H1 (cell line): ENCODE results near the gene OSR1. TPM values are rescaled to one million over a fixed set of nuclear protein-coding genes. Genes with fewer than 3 reads are reported as not detected.

ENCODE experiments used
- CTCF ChIA-PET: fragments of 300-600 bp; sonication (Branson Sonifier 250); formaldehyde crosslinking; loops from one replicate; lab custom pipeline; 2021; ENCODE audit not compliant: partially characterized antibody; lab: Charles Lee
- POLR2A ChIA-PET: fragments of 300-600 bp; sonication (Branson Sonifier 250); formaldehyde crosslinking; loops from one replicate; lab custom pipeline; 2021; ENCODE audit warnings: inconsistent platforms; ENCODE audit not compliant: partially characterized antibody; lab: Charles Lee
- DNase-seq, 2 experiments: peaks; one replicate each; pipeline versions ENCODE4 v3.0.0 to v3.0.0-alpha.2; 2010 to 2022; ENCODE audit warnings: low spot score in 2 of 2, low read depth in 1 of 2, mixed read lengths in 1 of 2
- FAIRE-seq: peaks from 2 replicates; lab custom pipeline; 2011; peaks lifted over from hg19 to GRCh38; lab: Jason Lieb, UNC
- H2AFZ ChIP-seq: 2 replicates; pipeline ENCODE4 v1.8.1; 2012; ENCODE audit warnings: low read length, inconsistent platforms
- H2AK5ac ChIP-seq: 2 replicates; pipeline ENCODE4 v1.6.1; 2013; ENCODE audit warnings: low read depth, low read length
- H2BK120ac ChIP-seq: replicated peaks from 2 replicates; pipeline ENCODE3; 2013; ENCODE audit warnings: low read depth, low read length, inconsistent platforms
- H2BK12ac ChIP-seq: 2 replicates; pipeline ENCODE4 v1.6.1; 2013; ENCODE audit warnings: low read depth, low read length
- H2BK15ac ChIP-seq: 2 replicates; pipeline ENCODE4 v1.6.1; 2013; ENCODE audit warnings: low read length
- H2BK20ac ChIP-seq: 2 replicates; pipeline ENCODE4 v1.6.1; 2013; ENCODE audit warnings: low read length
- H2BK5ac ChIP-seq: 2 replicates; pipeline ENCODE4 v1.6.1; 2013; ENCODE audit warnings: low read depth, low read length
- H3K14ac ChIP-seq: 2 replicates; pipeline ENCODE4 v1.6.1; 2013; ENCODE audit warnings: inconsistent platforms; ENCODE audit not compliant: insufficient read length
- H3K18ac ChIP-seq: 2 replicates; pipeline ENCODE4 v1.6.1; 2013; ENCODE audit warnings: low read length; ENCODE audit errors: extremely low read depth
- H3K23ac ChIP-seq: 2 replicates; pipeline ENCODE4 v1.6.1; 2013; ENCODE audit warnings: inconsistent platforms; ENCODE audit not compliant: insufficient read length
- H3K23me2 ChIP-seq: 2 replicates; pipeline ENCODE4 v1.6.1; 2013; ENCODE audit warnings: low read depth, low read length
- H3K27ac ChIP-seq: 2 replicates; pipeline ENCODE4 v1.6.1; 2011; ENCODE audit warnings: low read depth, low read length, inconsistent platforms
- H3K27me3 ChIP-seq, 4 experiments: replicated peaks in 1 of 4; 1 replicate in 1 of 4; 2 replicates in 3 of 4; pipeline versions ENCODE4 v1.6.1 to v1.8.1; 2011 to 2013; ENCODE audit warnings: low read length in 3 of 4, mild to moderate bottlenecking in 3 of 4, inconsistent platforms in 2 of 4, mixed read lengths in 2 of 4, moderate library complexity in 1 of 4; ENCODE audit not compliant: control insufficient read depth in 3 of 4, insufficient read depth in 3 of 4; ENCODE audit errors: extremely low read depth in 1 of 4
- H3K36me3 ChIP-seq, 4 experiments: 2 replicates each; pipeline versions ENCODE4 v1.6.1 to v1.8.1; 2011 to 2013; ENCODE audit warnings: mild to moderate bottlenecking in 4 of 4, low read length in 3 of 4, moderate library complexity in 2 of 4, control low read depth in 1 of 4, inconsistent platforms in 1 of 4; ENCODE audit not compliant: insufficient read depth in 4 of 4, control insufficient read depth in 2 of 4
- H3K4ac ChIP-seq: replicated peaks from 2 replicates; pipeline ENCODE3; 2013; ENCODE audit warnings: low read length, low read depth, mixed read lengths, inconsistent platforms; ENCODE audit not compliant: insufficient read length
- H3K4me1 ChIP-seq, 4 experiments: replicated peaks in 1 of 4; 1 replicate in 1 of 4; 2 replicates in 3 of 4; pipeline versions ENCODE4 v1.6.1 to v1.8.1; 2011 to 2013; ENCODE audit warnings: low read length in 3 of 4, inconsistent platforms in 2 of 4, mixed read lengths in 1 of 4; ENCODE audit not compliant: insufficient read depth in 4 of 4, control insufficient read depth in 3 of 4
- H3K4me2 ChIP-seq, 2 experiments: 2 replicates each; pipeline versions ENCODE4 v1.6.1 to v1.8.1; 2011 to 2013; ENCODE audit warnings: low read depth in 2 of 2, low read length in 2 of 2, control low read depth in 1 of 2, inconsistent platforms in 1 of 2, mild to moderate bottlenecking in 1 of 2; ENCODE audit not compliant: insufficient read depth in 1 of 2
- H3K4me3 ChIP-seq, 4 experiments: fragments of 200-600, 300-600 bp in 1 of 4; sonication (generic), shearing (Covaris generic), sonication (Bioruptor Twin) in 1 of 4; 2 replicates each; pipeline versions ENCODE4 v1.5.1 to v1.8.1; 2011 to 2016; ENCODE audit warnings: low read length in 4 of 4, low read depth in 3 of 4, control low read depth in 2 of 4, inconsistent platforms in 2 of 4, mild to moderate bottlenecking in 2 of 4, mixed read lengths in 1 of 4, moderate library complexity in 1 of 4; ENCODE audit not compliant: insufficient read depth in 2 of 4; ENCODE audit errors: extremely low read depth in 1 of 4
- H3K56ac ChIP-seq: replicated peaks from 2 replicates; pipeline ENCODE3; 2013; ENCODE audit warnings: low read depth, mild to moderate bottlenecking, mixed read lengths, low read length, inconsistent platforms; ENCODE audit not compliant: insufficient read length
- H3K79me1 ChIP-seq: 2 replicates; pipeline ENCODE4 v1.6.1; 2013; ENCODE audit warnings: low read depth, low read length, control low read depth
- H3K79me2 ChIP-seq, 2 experiments: 2 replicates each; pipeline versions ENCODE4 v1.6.1 to v1.8.1; 2012 to 2013; ENCODE audit warnings: low read length in 2 of 2, mild to moderate bottlenecking in 2 of 2, inconsistent platforms in 1 of 2; ENCODE audit not compliant: insufficient read depth in 2 of 2, control insufficient read depth in 1 of 2
- H3K9ac ChIP-seq, 4 experiments: replicated peaks in 1 of 4; 1 replicate in 1 of 4; 2 replicates in 3 of 4; pipeline versions ENCODE4 v1.6.1 to v1.8.1; 2011 to 2013; ENCODE audit warnings: low read depth in 3 of 4, low read length in 3 of 4, control low read depth in 2 of 4, mild to moderate bottlenecking in 2 of 4, moderate library complexity in 2 of 4, inconsistent platforms in 1 of 4; ENCODE audit errors: extremely low read depth in 1 of 4
- H3K9me3 ChIP-seq, 2 experiments: 2 replicates each; pipeline versions ENCODE4 v1.6.1 to v1.8.1; 2012 to 2013; ENCODE audit warnings: mild to moderate bottlenecking in 2 of 2, moderate library complexity in 2 of 2, control low read depth in 1 of 2, inconsistent platforms in 1 of 2, low read depth in 1 of 2, low read length in 1 of 2, mixed read lengths in 1 of 2; ENCODE audit not compliant: insufficient read depth in 2 of 2
- H4K20me1 ChIP-seq, 2 experiments: replicated peaks in 1 of 2; 2 replicates each; pipeline versions ENCODE3 to v1.8.1; 2011 to 2013; ENCODE audit warnings: inconsistent platforms in 2 of 2, low read length in 2 of 2, mild to moderate bottlenecking in 1 of 2; ENCODE audit not compliant: insufficient read depth in 2 of 2, control insufficient read depth in 1 of 2
- H4K5ac ChIP-seq: 2 replicates; pipeline ENCODE4 v1.6.1; 2013; ENCODE audit warnings: low read length, low read depth, mixed read lengths, inconsistent platforms; ENCODE audit not compliant: insufficient read length
- H4K8ac ChIP-seq: 2 replicates; pipeline ENCODE4 v1.8.0; 2013; ENCODE audit warnings: mild to moderate bottlenecking, moderate library complexity, low read length, inconsistent platforms; ENCODE audit not compliant: insufficient read depth; ENCODE audit errors: extremely low read depth
- H4K91ac ChIP-seq: replicated peaks from 2 replicates; pipeline ENCODE3; 2013; ENCODE audit warnings: low read length, mixed read lengths, inconsistent platforms; ENCODE audit not compliant: insufficient read length
- ASH2L ChIP-seq: fragments of 200-600, 300-600 bp; sonication (generic); IDR thresholded peaks from one replicate; pipeline ENCODE4 v1.7.1; 2017; ENCODE audit warnings: low read length
- BRCA1 ChIP-seq: IDR thresholded peaks from 2 replicates; pipeline ENCODE4 v1.6.1; 2012; ENCODE audit warnings: low read depth, low read length, improper control_type of control experiment
- GABPA ChIP-seq: IDR thresholded peaks from 2 replicates; pipeline ENCODE4 v1.6.1; 2011; ENCODE audit warnings: mild to moderate bottlenecking, low read length, moderate library complexity, borderline replicate concordance; ENCODE audit not compliant: insufficient read depth
- HDAC2 ChIP-seq, 2 experiments: fragments of 300-600 bp in 1 of 2; sonication (generic) in 1 of 2; IDR thresholded peaks; 2 replicates each; pipeline ENCODE4 v1.6.1; 2011 to 2012; ENCODE audit warnings: low read depth in 2 of 2, low read length in 2 of 2, mild to moderate bottlenecking in 2 of 2, moderate library complexity in 2 of 2, borderline replicate concordance in 1 of 2, inconsistent platforms in 1 of 2
- HDAC6 ChIP-seq: IDR thresholded peaks from one replicate; pipeline ENCODE4 v1.7.1; 2012; ENCODE audit warnings: low read depth, mild to moderate bottlenecking, inconsistent platforms, low read length, moderate library complexity
- MAX ChIP-seq: IDR thresholded peaks from 2 replicates; pipeline ENCODE4 v1.6.1; 2012; ENCODE audit warnings: inconsistent platforms
- POLR2AphosphoS5 ChIP-seq: IDR thresholded peaks from 2 replicates; pipeline ENCODE4 v1.6.1; 2011; ENCODE audit warnings: low read depth, low read length
- RBBP5 ChIP-seq: IDR thresholded peaks from 2 replicates; pipeline ENCODE4 v1.7.1; 2012; ENCODE audit warnings: low read depth, mild to moderate bottlenecking, inconsistent platforms, low read length, moderate library complexity, borderline replicate concordance
- SIN3A ChIP-seq, 2 experiments: IDR thresholded peaks in 1 of 2; conservative IDR thresholded peaks in 1 of 2; 2 replicates each; pipeline ENCODE4 v1.6.1; 2011 to 2012; ENCODE audit warnings: low read length in 2 of 2, improper control_type of control experiment in 1 of 2, low read depth in 1 of 2, mild to moderate bottlenecking in 1 of 2
- SIX5 ChIP-seq: IDR thresholded peaks from 2 replicates; pipeline ENCODE4 v1.6.1; 2011; ENCODE audit warnings: mild to moderate bottlenecking, low read depth, low read length
- SRF ChIP-seq: IDR thresholded peaks from 2 replicates; pipeline ENCODE4 v1.6.1; 2011; ENCODE audit warnings: mild to moderate bottlenecking, low read depth, low read length, moderate library complexity
- TAF1 ChIP-seq: IDR thresholded peaks from 2 replicates; pipeline ENCODE4 v1.6.1; 2011; ENCODE audit warnings: mild to moderate bottlenecking, low read depth, low read length
- TCF12 ChIP-seq: IDR thresholded peaks from 2 replicates; pipeline ENCODE4 v1.6.1; 2011; ENCODE audit warnings: low read depth, mild to moderate bottlenecking, low read length
- TEAD4 ChIP-seq: IDR thresholded peaks from 2 replicates; pipeline ENCODE4 v1.6.1; 2012; ENCODE audit warnings: low read depth, low read length, inconsistent platforms, mixed read lengths
- WGBS, 2 experiments: shearing (Covaris generic) in 1 of 2; methylation state at CpG; one replicate each; pipeline versions ENCODE4 v1.1.6 to v1.1.7; 2013 to 2015; ENCODE audit warnings: low lambda C conversion rate in 2 of 2, mixed read lengths in 2 of 2, inconsistent platforms in 1 of 2, low coverage in 1 of 2, missing lambda C conversion rate in 1 of 2; ENCODE audit not compliant: insufficient replicate concordance in 2 of 2, insufficient coverage in 1 of 2, insufficient read length in 1 of 2; ENCODE audit errors: extremely low coverage in 1 of 2, missing lambda C conversion rate in 1 of 2; 5-methylcytosine and 5-hydroxymethylcytosine counted together
- polyA plus RNA-seq, 7 experiments: library from polyadenylated mRNA; depleted of rRNA in 3 of 7; stranded (reverse) in 5 of 7; unstranded in 2 of 7; fragments of >200 nt in 5 of 7; fragments of 200-250 nt in 2 of 7; gene quantifications; 1 replicate in 5 of 7; 2 replicates in 1 of 7; 4 replicates in 1 of 7; pipeline versions ENCODE4 v1.2.1 to v1.2.3, GENCODE V29; 2011 to 2013; ENCODE audit warnings: missing spikeins in 2 of 7, mixed read lengths in 2 of 7
- total RNA-seq: library from RNA; stranded (reverse); fragmentation: NEBNext Ultra II Directional; extraction: Animal tissue kit (Norgen Biotek cat#: 25700); gene quantifications from 2 replicates; pipeline ENCODE4 v1.2.1, GENCODE V29; 2021

The OSR1 gene
- total and polyA plus RNA-seq, 2 of the 8 experiments (the other 6 are each of a cell fraction or from before 2014, with no cell fraction given): 0.05 to 0.22 TPM

GRCh38 chr2:19371996-19372582 is 13.7 kb upstream of the OSR1 start:
- Histone ChIP-seq H3K27ac (no peak overlapping the region), H4K91ac (no peak overlapping the region), H3K4me1 (no peaks in the 10 kb centered on the region), H3K79me2 (no peaks in the 10 kb centered on the region), H3K79me1 (no peaks in the 10 kb centered on the region), H3K9ac (no peak overlapping the region), H3K56ac (no peak overlapping the region), H2AK5ac (no peak overlapping the region), H2BK5ac (no peak overlapping the region), H3K4ac (no peak overlapping the region), H2BK120ac (no peak overlapping the region), H3K18ac (no peak overlapping the region), H4K20me1 (no peaks in the 10 kb centered on the region), H3K36me3 (no peaks in the 10 kb centered on the region), H3K27me3 (peaks cover 0 to 2% (median 0%) of the 10 kb centered on the region in 4 experiments; a peak in 1 of 7 replicates), H3K4me2 (no peak overlapping the region), H3K4me3 (no peak overlapping the region), H2BK20ac (no peak overlapping the region), H3K23ac (no peak overlapping the region), H3K9me3 (no peaks in the 10 kb centered on the region), H3K14ac (no peak overlapping the region), H4K5ac (no peak overlapping the region), H4K8ac (no peak overlapping the region), H3K23me2 (no peaks in the 10 kb centered on the region), H2AFZ (no peak overlapping the region), H2BK15ac (no peak overlapping the region), H2BK12ac (no peak overlapping the region)
- ChIA-PET CTCF (interaction anchor here (0.8 to 2.0 kb wide), 4 partner anchors 10 to 295 kb away, joined by 3 to 6 read pairs (median 4); no protein-coding TSS in a partner anchor), POLR2A (no interaction called here)
- DNase-seq (no peak), FAIRE-seq (no peak)
- WGBS, 2 experiments: 93% methylated on average over 4 of the region's 4 CpGs; no CpG with 5 or more reads in 1 of the 2 experiments
- TF ChIP-seq SRF (no peak), MAX (no peak), GABPA (no peak), BRCA1 (no peak), HDAC6 (no peak), ASH2L (no peak), RBBP5 (no peak), TAF1 (no peak), TCF12 (no peak), HDAC2 (IDR thresholded peaks at IDR 0.05; ENCODE audit: borderline replicate concordance in 1 of 2, low read depth in 2 of 2, low read length in 2 of 2) (no peak), SIX5 (no peak), POLR2AphosphoS5 (no peak), SIN3A (conservative IDR thresholded peaks at IDR 0.05 in 1 of 2, IDR thresholded peaks at IDR 0.05 in 1 of 2; ENCODE audit: low read depth in 1 of 2, low read length in 2 of 2) (no peak), TEAD4 (no peak)
